Measurements from ENCODE around the gene PMFBP1. TPM values are rescaled to one million over a fixed set of nuclear protein-coding genes. Genes with fewer than 3 reads are reported as not detected.

Gene PMFBP1
- total RNA-seq, 1 experiment from 2014 or later, result 2.7 TPM

DNA sequence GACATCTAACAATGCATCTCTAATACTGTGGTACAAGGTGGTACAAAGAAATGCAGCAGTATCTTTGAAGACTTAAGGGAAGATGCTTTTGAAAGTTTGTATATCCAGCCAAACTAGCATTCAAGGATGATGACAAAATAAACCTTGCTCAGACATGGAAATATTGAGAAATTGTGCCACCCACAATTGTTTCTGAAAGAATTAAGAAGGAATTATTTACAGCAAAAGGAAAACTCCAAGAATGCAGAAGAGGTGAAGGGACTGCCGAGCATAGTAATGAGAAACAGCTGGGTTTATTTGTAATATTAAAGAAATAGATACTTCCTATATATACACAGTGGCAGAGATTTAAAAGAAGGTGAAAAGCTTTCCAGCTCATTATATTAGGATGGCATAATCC lies 29.5 kb downstream of the PMFBP1 start:
- H3K79me2 ChIP-seq (ENCODE audit: insufficient read depth, low read length), result no peaks in the 10 kb centered on the region
- no peaks in the 10 kb centered on the region for H3K4me1 ChIP-seq (ENCODE audit: insufficient read depth, low read length)
- no peak overlapping the region for H3K27ac ChIP-seq (ENCODE audit: insufficient read length, low read depth, low read length)
- no CpG with 5 or more reads among the region's 1 CpG for WGBS (ENCODE audit: extremely low coverage, insufficient read length, low lambda C conversion rate)
- Mint-ChIP-seq H3K4me1 (peaks cover under 1 to 4% of the 10 kb centered on the region in 2 experiments; a peak in 1 of 4 replicates), H3K36me3 (ENCODE audit: insufficient read depth in 1 of 3, low read depth in 3 of 3) (no peaks in the 10 kb centered on the region), H3K4me3 (no peak overlapping the region), H3K9me3 (no peaks in the 10 kb centered on the region), H3K27me3 (ENCODE audit: low read depth) (peaks cover 5% of the 10 kb centered on the region), H3K27ac (no peak overlapping the region)
- H4K20me1 ChIP-seq (ENCODE audit: control insufficient read depth, insufficient read depth, insufficient read length), result no peaks in the 10 kb centered on the region
- no peak overlapping the region for H3K23ac ChIP-seq (ENCODE audit: insufficient read length, low read depth, low read length)
- no peak overlapping the region for H3K4ac ChIP-seq (ENCODE audit: low read depth, low read length)
- no peak overlapping the region for H3K56ac ChIP-seq (ENCODE audit: insufficient read length, low read depth, low read length)
- H4K91ac ChIP-seq (ENCODE audit: insufficient read length, low read depth, low read length), result no peak overlapping the region
- no peaks in the 10 kb centered on the region for H3K27me3 ChIP-seq (ENCODE audit: insufficient read depth, low read length)
- no peak overlapping the region for H2BK12ac ChIP-seq (ENCODE audit: insufficient read length, low read depth, low read length)
- H3K23me2 ChIP-seq (ENCODE audit: insufficient read length, low read depth, low read length, poor library complexity, severe bottlenecking), result no peaks in the 10 kb centered on the region
- no peaks in the 10 kb centered on the region for H3K79me1 ChIP-seq (ENCODE audit: insufficient read depth, low read depth, low read length, poor library complexity, severe bottlenecking)
- no peak overlapping the region for H3K9ac ChIP-seq (ENCODE audit: extremely low read depth, insufficient read length, low read length)
- no peak overlapping the region for H2BK20ac ChIP-seq (ENCODE audit: low read depth, low read length, poor library complexity, severe bottlenecking)
- H2AK5ac ChIP-seq (ENCODE audit: insufficient read length, low read length), result no peak overlapping the region
- no peak overlapping the region for H3T11ph ChIP-seq (ENCODE audit: low read length)
- no peak overlapping the region for H3K14ac ChIP-seq (ENCODE audit: insufficient read depth, low read length)
- H3K18ac ChIP-seq (ENCODE audit: insufficient read length, low read depth, low read length), result no peak overlapping the region
- DNase-seq, result no peak
- H2AFZ ChIP-seq (ENCODE audit: low read length), result no peak overlapping the region
- H4K5ac ChIP-seq (ENCODE audit: insufficient read length, low read depth, low read length), result no peak overlapping the region
- no peaks in the 10 kb centered on the region for H3K9me3 ChIP-seq (ENCODE audit: control insufficient read depth, low read depth, low read length)
- TF ChIP-seq, protein P1, sequence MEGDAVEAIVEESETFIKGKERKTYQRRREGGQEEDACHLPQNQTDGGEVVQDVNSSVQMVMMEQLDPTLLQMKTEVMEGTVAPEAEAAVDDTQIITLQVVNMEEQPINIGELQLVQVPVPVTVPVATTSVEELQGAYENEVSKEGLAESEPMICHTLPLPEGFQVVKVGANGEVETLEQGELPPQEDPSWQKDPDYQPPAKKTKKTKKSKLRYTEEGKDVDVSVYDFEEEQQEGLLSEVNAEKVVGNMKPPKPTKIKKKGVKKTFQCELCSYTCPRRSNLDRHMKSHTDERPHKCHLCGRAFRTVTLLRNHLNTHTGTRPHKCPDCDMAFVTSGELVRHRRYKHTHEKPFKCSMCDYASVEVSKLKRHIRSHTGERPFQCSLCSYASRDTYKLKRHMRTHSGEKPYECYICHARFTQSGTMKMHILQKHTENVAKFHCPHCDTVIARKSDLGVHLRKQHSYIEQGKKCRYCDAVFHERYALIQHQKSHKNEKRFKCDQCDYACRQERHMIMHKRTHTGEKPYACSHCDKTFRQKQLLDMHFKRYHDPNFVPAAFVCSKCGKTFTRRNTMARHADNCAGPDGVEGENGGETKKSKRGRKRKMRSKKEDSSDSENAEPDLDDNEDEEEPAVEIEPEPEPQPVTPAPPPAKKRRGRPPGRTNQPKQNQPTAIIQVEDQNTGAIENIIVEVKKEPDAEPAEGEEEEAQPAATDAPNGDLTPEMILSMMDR (conservative IDR thresholded peaks at IDR 0.05), result no peak
- H4K8ac ChIP-seq (replicated peaks; ENCODE audit: insufficient read length, low read depth, low read length), result no peak overlapping the region
- no peak overlapping the region for H2BK15ac ChIP-seq (ENCODE audit: low read depth, low read length)
- H2BK5ac ChIP-seq (ENCODE audit: insufficient read length, low read length), result no peak overlapping the region
- H2BK120ac ChIP-seq (ENCODE audit: low read depth, low read length, poor library complexity, severe bottlenecking), result no peak overlapping the region
- H3K4me2 ChIP-seq (ENCODE audit: insufficient read depth, insufficient read length, low read length), result no peak overlapping the region
